ENCODE data around the gene SPAG6. TPM values are rescaled to one million over a fixed set of nuclear protein-coding genes. Genes with fewer than 3 reads are reported as not detected.

Gene SPAG6
- total and polyA plus RNA-seq, 9 of the 15 experiments (the other 6 are each of a cell fraction or from before 2014, with no cell fraction given): 3.5 to 23.1 (median 11.8) TPM

DNA sequence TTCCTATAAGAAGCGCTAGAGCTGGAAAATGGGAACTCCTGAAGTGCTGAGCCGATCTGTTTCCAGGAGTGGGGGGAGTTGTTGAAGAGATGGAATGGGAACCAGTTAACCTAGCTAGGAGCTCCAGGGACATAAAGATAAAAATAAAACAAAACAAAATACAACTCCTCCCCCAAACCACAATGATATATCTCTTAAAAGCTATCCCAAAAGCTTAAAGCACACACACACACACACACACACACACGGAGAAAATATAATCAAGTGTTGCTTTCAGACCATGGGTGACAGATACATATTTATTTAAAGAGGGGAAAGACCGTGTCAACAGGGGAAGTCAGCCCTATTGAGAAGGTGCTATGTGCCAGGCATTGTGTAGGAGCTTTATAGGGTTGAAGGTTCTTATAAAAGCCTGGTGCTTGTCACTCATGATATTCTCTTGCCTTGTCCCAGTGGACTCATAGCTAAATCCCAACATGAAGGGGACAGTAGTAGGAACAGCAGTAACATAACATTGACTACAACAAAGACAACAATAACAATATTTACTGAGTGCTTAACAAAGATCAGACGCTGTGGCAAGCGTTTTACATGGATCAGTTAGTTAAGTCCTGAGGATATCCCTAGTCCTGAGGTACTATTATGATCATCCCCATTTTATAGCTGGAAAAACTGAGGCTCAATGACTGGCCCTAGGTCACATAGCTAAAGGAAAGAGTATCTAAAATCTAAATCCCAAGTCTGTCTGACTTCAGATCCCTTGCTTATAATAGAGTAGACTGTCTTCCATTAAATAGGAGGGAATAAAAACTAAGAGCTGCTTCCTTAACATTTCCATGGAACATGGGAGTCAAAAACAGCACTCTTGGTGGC lies 115.5 kb downstream of the SPAG6 start (continued):
- TF ChIP-seq, protein P1, sequence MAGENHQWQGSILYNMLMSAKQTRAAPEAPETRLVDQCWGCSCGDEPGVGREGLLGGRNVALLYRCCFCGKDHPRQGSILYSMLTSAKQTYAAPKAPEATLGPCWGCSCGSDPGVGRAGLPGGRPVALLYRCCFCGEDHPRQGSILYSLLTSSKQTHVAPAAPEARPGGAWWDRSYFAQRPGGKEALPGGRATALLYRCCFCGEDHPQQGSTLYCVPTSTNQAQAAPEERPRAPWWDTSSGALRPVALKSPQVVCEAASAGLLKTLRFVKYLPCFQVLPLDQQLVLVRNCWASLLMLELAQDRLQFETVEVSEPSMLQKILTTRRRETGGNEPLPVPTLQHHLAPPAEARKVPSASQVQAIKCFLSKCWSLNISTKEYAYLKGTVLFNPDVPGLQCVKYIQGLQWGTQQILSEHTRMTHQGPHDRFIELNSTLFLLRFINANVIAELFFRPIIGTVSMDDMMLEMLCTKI (IDR thresholded peaks at IDR 0.05; ENCODE audit: partially characterized antibody): no peak
- TF ChIP-seq, protein P2, sequence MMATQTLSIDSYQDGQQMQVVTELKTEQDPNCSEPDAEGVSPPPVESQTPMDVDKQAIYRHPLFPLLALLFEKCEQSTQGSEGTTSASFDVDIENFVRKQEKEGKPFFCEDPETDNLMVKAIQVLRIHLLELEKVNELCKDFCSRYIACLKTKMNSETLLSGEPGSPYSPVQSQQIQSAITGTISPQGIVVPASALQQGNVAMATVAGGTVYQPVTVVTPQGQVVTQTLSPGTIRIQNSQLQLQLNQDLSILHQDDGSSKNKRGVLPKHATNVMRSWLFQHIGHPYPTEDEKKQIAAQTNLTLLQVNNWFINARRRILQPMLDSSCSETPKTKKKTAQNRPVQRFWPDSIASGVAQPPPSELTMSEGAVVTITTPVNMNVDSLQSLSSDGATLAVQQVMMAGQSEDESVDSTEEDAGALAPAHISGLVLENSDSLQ (IDR thresholded peaks at IDR 0.05): 0 out of 2 replicates have a peak, but pooled peaks have one; percentile 8
- TF ChIP-seq, protein P3, sequence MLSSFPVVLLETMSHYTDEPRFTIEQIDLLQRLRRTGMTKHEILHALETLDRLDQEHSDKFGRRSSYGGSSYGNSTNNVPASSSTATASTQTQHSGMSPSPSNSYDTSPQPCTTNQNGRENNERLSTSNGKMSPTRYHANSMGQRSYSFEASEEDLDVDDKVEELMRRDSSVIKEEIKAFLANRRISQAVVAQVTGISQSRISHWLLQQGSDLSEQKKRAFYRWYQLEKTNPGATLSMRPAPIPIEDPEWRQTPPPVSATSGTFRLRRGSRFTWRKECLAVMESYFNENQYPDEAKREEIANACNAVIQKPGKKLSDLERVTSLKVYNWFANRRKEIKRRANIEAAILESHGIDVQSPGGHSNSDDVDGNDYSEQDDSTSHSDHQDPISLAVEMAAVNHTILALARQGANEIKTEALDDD (IDR thresholded peaks at IDR 0.05): peak; percentile 44; the same call in 1 of the 2 replicates
- TF ChIP-seq TCF3 (CRISPR knock-in tag; IDR thresholded peaks at IDR 0.05): 0 out of 2 replicates have a peak, but pooled peaks have one; percentile 10
- TF ChIP-seq ZNF699 (CRISPR knock-in tag; IDR thresholded peaks at IDR 0.05; ENCODE audit: insufficient replicate concordance): no peak
- TF ChIP-seq, protein P4, sequence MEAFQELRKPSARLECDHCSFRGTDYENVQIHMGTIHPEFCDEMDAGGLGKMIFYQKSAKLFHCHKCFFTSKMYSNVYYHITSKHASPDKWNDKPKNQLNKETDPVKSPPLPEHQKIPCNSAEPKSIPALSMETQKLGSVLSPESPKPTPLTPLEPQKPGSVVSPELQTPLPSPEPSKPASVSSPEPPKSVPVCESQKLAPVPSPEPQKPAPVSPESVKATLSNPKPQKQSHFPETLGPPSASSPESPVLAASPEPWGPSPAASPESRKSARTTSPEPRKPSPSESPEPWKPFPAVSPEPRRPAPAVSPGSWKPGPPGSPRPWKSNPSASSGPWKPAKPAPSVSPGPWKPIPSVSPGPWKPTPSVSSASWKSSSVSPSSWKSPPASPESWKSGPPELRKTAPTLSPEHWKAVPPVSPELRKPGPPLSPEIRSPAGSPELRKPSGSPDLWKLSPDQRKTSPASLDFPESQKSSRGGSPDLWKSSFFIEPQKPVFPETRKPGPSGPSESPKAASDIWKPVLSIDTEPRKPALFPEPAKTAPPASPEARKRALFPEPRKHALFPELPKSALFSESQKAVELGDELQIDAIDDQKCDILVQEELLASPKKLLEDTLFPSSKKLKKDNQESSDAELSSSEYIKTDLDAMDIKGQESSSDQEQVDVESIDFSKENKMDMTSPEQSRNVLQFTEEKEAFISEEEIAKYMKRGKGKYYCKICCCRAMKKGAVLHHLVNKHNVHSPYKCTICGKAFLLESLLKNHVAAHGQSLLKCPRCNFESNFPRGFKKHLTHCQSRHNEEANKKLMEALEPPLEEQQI (IDR thresholded peaks at IDR 0.05): no peak
- TF ChIP-seq, protein P5, sequence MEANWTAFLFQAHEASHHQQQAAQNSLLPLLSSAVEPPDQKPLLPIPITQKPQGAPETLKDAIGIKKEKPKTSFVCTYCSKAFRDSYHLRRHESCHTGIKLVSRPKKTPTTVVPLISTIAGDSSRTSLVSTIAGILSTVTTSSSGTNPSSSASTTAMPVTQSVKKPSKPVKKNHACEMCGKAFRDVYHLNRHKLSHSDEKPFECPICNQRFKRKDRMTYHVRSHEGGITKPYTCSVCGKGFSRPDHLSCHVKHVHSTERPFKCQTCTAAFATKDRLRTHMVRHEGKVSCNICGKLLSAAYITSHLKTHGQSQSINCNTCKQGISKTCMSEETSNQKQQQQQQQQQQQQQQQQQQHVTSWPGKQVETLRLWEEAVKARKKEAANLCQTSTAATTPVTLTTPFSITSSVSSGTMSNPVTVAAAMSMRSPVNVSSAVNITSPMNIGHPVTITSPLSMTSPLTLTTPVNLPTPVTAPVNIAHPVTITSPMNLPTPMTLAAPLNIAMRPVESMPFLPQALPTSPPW (CRISPR knock-in tag; IDR thresholded peaks at IDR 0.05): peak; percentile 42
- TF ChIP-seq RBM25 (IDR thresholded peaks at IDR 0.05; ENCODE audit: low read depth, low read length, severe bottlenecking): peak; percentile 93
- peak; percentile 86 for TF ChIP-seq ESRRA (IDR thresholded peaks at IDR 0.05; ENCODE audit: borderline replicate concordance, low read depth)
